Activated T-helper 2 cell treated with anti-CD3 and anti-CD28 coated beads, Interferon-gamma antibody, Interleukin-2, Interleukin-4, amounts not matched to agents 10 μg/mL and 5 μg/mL and 100 μg/mL, durations not matched to agents 14 hours and 24 hours and 36 hours (primary cell): Measurements from ENCODE around the gene FBXO33. TPM values are rescaled to one million over a fixed set of nuclear protein-coding genes. Genes with fewer than 3 reads are reported as not detected.

Experiments
- DNase-seq: peaks from one replicate; pipeline ENCODE4 v3.0.0; 2021; ENCODE audit warnings: low spot score
- H3K27ac Mint-ChIP-seq: one replicate; pipeline ENCODE4 v1.8.0; 2021; ENCODE audit warnings: mixed read lengths
- H3K27me3 Mint-ChIP-seq: one replicate; pipeline ENCODE4 v1.8.0; 2021; ENCODE audit warnings: low read depth, mixed read lengths
- H3K36me3 Mint-ChIP-seq: one replicate; pipeline ENCODE4 v1.8.0; 2021; ENCODE audit warnings: low read depth, mixed read lengths
- H3K4me1 Mint-ChIP-seq: one replicate; pipeline ENCODE4 v1.8.0; 2021; ENCODE audit warnings: low read depth, mixed read lengths
- H3K4me3 Mint-ChIP-seq: one replicate; pipeline ENCODE4 v1.8.0; 2021; ENCODE audit warnings: low read depth, mild to moderate bottlenecking, moderate library complexity, mixed read lengths
- H3K9me3 Mint-ChIP-seq: one replicate; pipeline ENCODE4 v1.8.0; 2021; ENCODE audit warnings: mixed read lengths
- intact Hi-C: fragments of 100-400 bp; cut with micrococcal nuclease; formaldehyde crosslinking; loops from one replicate; pipeline ENCODE4 v1.15.1; 2023
- total RNA-seq: library from RNA; stranded (reverse); gene quantifications from 2 replicates; pipeline ENCODE4 v1.2.3, GENCODE V29; 2022

FBXO33 gene
- total RNA-seq, 1 donor from 2014 or later = 15.7 TPM

DNA sequence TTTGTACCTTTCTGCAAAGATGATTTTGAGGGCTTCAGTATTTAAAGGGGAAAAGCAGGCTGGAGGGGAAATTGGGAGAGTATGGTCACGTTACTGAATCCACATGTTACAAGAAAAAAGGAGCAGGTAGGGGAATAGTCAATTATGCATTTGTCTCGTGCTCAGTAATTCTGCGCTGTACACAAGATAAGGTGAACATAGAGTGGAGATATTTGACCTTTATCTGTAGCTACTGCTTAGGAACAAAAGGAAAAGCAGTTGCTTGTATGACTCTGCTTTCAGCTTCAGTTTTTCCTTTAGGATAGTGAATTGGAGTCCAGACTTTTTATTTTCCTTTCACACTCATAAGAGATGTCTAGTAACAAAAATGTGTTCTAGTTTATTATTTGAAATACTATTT, 49.8 kb downstream of the FBXO33 start:
- H3K27me3 Mint-ChIP-seq = no peaks in the 10 kb centered on the region
- no peak overlapping the region for H3K27ac Mint-ChIP-seq
- peaks cover 2% of the 10 kb centered on the region for H3K36me3 Mint-ChIP-seq
- intact Hi-C loops = loop anchor here (2.0 to 5.0 kb wide), 3 partner anchors 50 to 270 kb away; partner anchors contain the start of genes FBXO33 and GEMIN2
- no peak overlapping the region for H3K4me3 Mint-ChIP-seq
- peaks cover 37% of the 10 kb centered on the region for H3K4me1 Mint-ChIP-seq
- no peak for DNase-seq
- H3K9me3 Mint-ChIP-seq = no peaks in the 10 kb centered on the region

DNA sequence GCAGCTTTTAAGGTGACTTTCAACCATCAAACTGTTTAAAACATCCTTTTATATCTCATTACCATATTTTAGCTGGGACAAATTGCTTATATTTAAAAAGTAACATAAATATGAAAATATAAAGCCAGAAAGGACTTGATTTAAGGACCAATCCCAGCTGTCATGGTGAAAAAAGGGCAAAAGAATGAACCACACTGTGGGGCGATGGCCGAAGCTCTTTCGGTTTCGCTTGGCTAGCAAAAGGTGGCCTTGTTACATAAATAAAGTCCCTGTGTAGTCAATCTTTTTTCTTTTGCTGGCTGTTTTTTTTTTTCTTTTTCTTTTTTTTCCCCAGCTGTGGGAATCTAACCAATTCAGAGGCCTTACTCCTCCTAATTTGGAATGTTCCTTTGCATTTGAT, 50.9 kb downstream of the FBXO33 start:
- Mint-ChIP-seq H3K27ac (no peak overlapping the region), H3K4me3 (no peak overlapping the region), H3K36me3 (no peaks in the 10 kb centered on the region), H3K4me1 (peaks cover 44% of the 10 kb centered on the region), H3K27me3 (no peaks in the 10 kb centered on the region), H3K9me3 (no peaks in the 10 kb centered on the region)
- no peak for DNase-seq
- intact Hi-C loops = loop anchor here (5.0 kb wide), 2 partner anchors 51 to 269 kb away; partner anchors contain the start of genes FBXO33 and GEMIN2

DNA sequence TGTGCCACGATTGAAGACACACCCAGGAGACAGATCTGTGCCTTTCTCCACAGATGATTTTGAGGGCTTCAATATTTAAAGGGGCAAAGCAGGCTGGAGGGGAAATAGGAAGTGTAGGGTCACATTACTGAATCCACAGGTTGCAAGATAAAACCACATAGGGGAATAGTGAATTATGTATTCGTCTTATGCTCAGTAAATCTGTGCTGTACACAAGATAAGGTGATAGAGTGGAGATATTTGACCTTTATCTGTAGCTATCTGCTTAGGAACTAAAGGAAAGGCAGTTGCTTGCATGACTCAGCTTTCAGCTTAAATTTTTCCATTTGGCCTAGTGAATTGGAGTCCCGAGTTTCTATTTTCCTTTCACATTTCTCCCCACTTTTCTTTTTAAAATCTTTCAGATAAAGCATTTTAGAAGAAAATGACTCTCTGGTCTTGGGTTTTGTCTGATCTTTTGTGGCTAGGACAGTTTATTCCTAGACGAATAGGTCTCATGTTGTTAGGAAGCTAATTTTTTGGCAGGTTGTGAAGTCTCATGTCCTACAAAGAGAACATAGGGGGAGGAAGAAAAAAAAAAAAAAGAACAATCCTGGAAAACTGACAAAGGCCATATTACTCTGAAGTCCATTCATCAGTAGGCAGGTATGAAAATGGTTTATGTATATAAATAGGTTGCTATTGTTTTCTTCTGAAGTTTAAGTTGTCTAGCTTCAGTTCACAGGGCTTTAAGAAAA, 55.4 kb downstream of the FBXO33 start:
- DNase-seq = no peak
- peaks cover 3% of the 10 kb centered on the region for H3K36me3 Mint-ChIP-seq
- no peak overlapping the region for H3K27ac Mint-ChIP-seq
- H3K27me3 Mint-ChIP-seq = no peaks in the 10 kb centered on the region
- H3K9me3 Mint-ChIP-seq = no peaks in the 10 kb centered on the region
- peaks cover 12% of the 10 kb centered on the region for H3K4me1 Mint-ChIP-seq
- intact Hi-C loops = no loop called here
- H3K4me3 Mint-ChIP-seq = no peak overlapping the region

DNA sequence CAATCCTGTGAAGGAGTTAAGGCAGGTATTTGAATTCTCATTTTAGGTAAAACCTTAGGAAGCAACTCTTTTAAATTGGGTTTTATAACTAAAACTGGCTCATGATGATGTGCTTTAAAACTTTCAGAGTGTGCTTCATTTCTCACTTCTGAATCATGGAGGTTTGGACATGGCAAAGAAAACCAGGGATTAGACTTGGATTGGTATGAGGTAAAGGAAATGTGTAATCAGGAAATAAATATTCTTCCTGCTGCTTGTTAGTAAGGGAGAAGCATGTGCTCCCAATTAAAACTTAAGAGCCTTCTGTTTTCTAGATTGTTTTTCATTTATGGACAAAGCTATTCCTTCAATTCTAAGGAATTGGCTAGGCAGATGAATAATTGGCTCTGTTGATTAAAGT, 57.4 kb downstream of the FBXO33 start:
- H3K27ac Mint-ChIP-seq = no peak overlapping the region
- DNase-seq = no peak
- no peaks in the 10 kb centered on the region for H3K9me3 Mint-ChIP-seq
- peaks cover 10% of the 10 kb centered on the region for H3K4me1 Mint-ChIP-seq
- intact Hi-C loops = no loop called here
- peaks cover 3% of the 10 kb centered on the region for H3K36me3 Mint-ChIP-seq
- no peak overlapping the region for H3K4me3 Mint-ChIP-seq
- no peaks in the 10 kb centered on the region for H3K27me3 Mint-ChIP-seq

DNA sequence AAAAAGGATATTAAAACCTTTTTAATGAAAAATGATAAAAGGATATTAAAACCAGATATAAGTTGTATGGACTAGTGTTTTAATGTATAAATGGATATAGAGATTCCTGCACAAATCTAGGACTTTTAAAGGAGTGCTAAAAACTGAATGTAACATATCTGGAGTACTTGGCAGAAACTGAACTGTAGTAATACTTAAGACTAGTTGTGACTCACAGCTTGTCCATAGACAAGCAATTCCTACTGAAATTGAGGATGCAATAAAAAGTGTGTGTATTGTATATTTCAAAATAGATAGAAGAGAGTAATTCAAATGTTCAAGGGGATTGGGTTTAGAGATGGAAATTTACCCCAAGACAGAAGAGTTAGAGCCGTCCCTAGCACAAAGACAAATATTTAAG, 59.6 kb downstream of the FBXO33 start:
- no peaks in the 10 kb centered on the region for H3K27me3 Mint-ChIP-seq
- intact Hi-C loops = no loop called here
- DNase-seq = no peak

DNA sequence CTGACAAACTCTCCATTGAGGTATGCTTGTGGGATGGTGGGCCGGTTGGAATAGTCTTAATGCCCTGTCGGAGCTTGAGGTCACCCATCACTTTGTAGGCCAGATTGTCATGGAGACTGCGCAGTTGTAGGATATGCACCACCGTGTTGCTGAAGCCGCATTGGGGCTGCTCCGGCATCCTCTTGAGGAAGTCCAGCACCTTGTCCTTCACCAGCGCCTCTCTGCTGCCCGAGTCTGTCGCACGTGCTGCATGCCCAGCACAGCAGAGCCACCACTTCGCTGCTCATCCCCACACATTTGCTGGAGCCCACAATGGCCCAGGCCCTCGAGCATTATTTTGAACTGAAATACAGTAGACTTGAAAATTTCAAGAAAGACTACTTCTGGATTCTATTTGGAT, 61.8 kb downstream of the FBXO33 start:
- no peak overlapping the region for H3K4me3 Mint-ChIP-seq
- peaks cover 6% of the 10 kb centered on the region for H3K9me3 Mint-ChIP-seq
- intact Hi-C loops = no loop called here
- no peak overlapping the region for H3K27ac Mint-ChIP-seq
- no peak for DNase-seq
- H3K4me1 Mint-ChIP-seq = peaks cover 4% of the 10 kb centered on the region
- peaks cover 10% of the 10 kb centered on the region for H3K36me3 Mint-ChIP-seq
- H3K27me3 Mint-ChIP-seq = no peaks in the 10 kb centered on the region

More for the DNA sequence above, 59.6 kb downstream of the FBXO33 start:
- H3K27ac Mint-ChIP-seq = no peak overlapping the region
- no peaks in the 10 kb centered on the region for H3K9me3 Mint-ChIP-seq
- H3K4me3 Mint-ChIP-seq = no peak overlapping the region
- peaks cover 11% of the 10 kb centered on the region for H3K4me1 Mint-ChIP-seq
- peaks cover 3% of the 10 kb centered on the region for H3K36me3 Mint-ChIP-seq

DNA sequence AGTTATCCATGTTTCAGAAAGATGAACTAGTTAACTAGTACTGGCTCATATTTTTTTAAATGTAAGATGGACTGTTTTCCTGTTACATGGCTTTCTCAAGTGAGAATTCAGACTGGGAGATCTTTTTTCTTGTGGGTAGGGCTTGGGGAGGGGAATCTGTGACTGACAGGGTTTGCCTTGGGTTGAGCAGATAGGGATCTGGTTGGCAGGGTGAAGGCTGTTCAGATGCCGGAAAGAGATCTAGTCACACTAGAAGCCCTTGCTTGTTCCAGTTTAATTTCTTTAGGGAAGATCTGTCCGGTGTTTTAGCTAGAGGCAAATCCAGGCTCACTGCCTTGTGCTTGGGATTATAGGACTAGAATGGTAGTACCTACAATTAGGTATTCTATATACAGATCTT, 63.2 kb downstream of the FBXO33 start:
- DNase-seq = no peak
- Mint-ChIP-seq H3K27ac (no peak overlapping the region), H3K9me3 (peaks cover 18% of the 10 kb centered on the region), H3K4me1 (peaks cover 4% of the 10 kb centered on the region), H3K4me3 (no peak overlapping the region), H3K27me3 (no peaks in the 10 kb centered on the region), H3K36me3 (peaks cover 21% of the 10 kb centered on the region)
- intact Hi-C loops = loop anchor here (5.0 kb wide), 1 partner anchor 192 kb away; the partner anchor contains the start of gene PNN

DNA sequence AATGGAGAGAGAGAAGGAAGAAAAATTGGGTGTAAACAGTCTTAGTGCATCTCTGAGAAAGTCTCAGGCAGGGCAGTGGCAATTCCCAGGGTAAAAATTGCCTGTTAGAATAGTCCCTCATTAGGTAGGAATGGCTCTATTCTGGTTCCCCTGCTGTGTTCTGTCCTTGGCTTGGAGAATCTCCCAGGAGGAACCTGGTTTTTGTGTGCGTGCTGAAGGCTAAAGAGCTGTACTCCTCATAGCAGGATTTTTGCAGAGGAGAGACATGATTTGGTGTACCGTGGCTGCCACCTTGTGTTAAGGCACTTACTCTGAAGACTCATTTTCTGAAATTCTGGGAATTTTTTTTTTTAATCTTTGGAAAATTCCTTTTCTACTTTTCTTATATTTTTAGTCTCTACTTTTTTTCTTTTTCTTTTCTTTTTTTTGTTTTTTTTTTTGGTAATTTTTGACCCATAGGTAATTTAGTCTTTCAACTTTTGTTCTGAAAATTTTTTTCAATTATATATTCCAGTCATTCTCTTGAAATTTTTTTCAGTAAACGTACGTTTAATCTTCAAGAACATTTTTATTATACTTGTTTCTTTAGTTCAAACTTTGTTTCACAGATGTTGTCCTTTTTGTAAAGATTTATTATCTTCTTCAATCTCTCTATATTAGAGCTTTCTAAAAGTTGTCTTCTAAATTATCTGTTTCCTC, 63.8 kb downstream of the FBXO33 start:
- no peaks in the 10 kb centered on the region for H3K27me3 Mint-ChIP-seq
- H3K4me3 Mint-ChIP-seq = no peak overlapping the region
- H3K9me3 Mint-ChIP-seq = peaks cover 23% of the 10 kb centered on the region
- no peak overlapping the region for H3K27ac Mint-ChIP-seq
- H3K4me1 Mint-ChIP-seq = peaks cover 5% of the 10 kb centered on the region
- no peak for DNase-seq
- intact Hi-C loops = loop anchor here (1.0 to 5.0 kb wide), 3 partner anchors 137 to 261 kb away; partner anchors contain the start of gene PNN
- H3K36me3 Mint-ChIP-seq = peaks cover 27% of the 10 kb centered on the region

DNA sequence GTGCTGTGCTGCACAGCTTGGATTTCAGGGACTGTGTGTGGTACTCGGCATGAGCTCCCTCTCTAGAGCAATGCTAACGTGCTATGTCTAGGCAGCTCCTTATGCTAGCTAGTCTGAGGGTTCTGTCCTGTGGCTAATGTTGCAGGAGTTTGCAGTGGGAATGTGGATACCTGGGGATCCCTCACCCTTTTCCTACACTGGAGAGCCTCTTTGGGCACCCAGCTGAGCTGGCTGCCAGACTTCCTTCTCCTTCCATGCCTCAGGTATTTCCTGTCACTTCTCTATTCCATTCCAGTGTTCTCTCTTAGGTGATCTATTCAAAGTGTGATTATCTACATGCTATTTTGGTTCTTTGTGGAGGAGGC, 64.9 kb downstream of the FBXO33 start:
- Mint-ChIP-seq H3K36me3 (peaks cover 32% of the 10 kb centered on the region), H3K4me1 (peaks cover 5% of the 10 kb centered on the region), H3K4me3 (no peak overlapping the region), H3K9me3 (peaks cover 24% of the 10 kb centered on the region), H3K27me3 (no peaks in the 10 kb centered on the region), H3K27ac (no peak overlapping the region)
- no peak for DNase-seq
- intact Hi-C loops = loop anchor here (5.0 kb wide), 1 partner anchor 190 kb away; the partner anchor contains the start of gene PNN

DNA sequence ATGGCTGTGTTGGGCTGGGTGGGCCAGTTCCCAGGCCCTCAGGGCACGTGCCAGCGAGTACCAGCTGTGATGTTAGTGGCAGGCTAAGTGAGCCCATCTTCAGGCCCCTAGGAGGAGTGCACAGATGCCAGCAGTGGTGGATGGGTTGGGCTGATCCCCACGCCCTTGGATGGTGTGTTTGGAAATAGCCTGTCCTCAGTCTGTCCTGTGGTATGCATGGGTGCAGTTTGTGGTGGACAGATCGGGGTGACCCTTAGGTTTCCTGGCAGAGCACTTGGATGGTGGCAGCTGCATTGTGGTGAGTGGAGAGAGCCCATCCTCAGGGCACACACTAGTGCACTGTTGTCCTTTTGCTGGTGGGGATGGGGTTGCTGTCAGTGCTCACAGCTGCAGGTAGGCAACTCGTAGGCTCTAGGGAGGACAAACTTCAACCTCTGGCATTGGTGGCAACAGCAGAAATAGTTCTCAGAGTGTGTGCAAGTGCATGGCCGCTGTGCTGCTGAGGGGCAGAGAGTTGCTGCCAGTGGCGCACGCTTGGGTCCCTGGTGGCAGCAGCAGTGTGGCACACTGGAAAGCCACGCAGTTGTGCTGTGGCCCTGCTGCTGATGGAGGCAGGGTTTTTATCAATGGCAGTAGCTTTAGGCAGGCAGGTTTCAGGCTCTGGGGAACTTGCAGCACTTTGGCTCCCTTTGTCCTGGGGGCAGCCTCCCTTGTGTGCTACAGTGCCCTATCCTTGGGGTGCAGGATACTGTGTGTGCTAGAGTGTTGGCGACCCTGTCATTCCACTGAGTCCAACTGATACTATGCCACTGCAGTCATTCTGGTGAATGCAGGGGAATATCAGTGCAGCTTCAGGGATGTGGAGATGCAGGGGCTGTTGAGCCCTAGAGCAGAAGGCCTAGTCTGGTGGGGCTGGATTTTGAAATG, 65.5 kb downstream of the FBXO33 start:
- intact Hi-C loops = loop anchor here (5.0 kb wide), 1 partner anchor 189 kb away; the partner anchor contains the start of gene PNN
- peaks cover 5% of the 10 kb centered on the region for H3K4me1 Mint-ChIP-seq

DNA sequence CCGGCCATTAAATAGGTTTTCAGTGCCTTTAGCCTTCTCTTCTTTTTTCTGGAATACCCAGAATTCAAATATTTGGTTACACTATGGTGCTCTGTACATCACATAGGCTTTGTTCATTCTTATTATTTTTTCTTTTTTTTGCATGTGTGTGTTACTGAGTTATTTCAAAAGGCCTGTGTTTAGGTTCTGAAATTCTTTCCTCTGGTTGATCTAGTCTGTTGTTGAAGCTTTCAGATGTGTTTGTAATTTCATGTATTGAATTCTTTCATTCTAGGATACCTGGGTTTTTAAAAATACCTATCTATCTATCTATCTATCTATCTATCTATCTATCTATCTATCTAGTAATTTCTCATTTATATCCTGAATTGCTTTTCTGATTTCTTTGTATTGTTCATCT, 66.9 kb downstream of the FBXO33 start:
- intact Hi-C loops = loop anchor here (5.0 kb wide), 1 partner anchor 188 kb away; the partner anchor contains the start of gene PNN
- peaks cover 5% of the 10 kb centered on the region for H3K4me1 Mint-ChIP-seq
- H3K9me3 Mint-ChIP-seq = peaks cover 24% of the 10 kb centered on the region
- H3K27me3 Mint-ChIP-seq = no peaks in the 10 kb centered on the region
- H3K4me3 Mint-ChIP-seq = no peak overlapping the region
- H3K36me3 Mint-ChIP-seq = peaks cover 51% of the 10 kb centered on the region
- DNase-seq = no peak
- no peak overlapping the region for H3K27ac Mint-ChIP-seq

More for the DNA sequence above, 65.5 kb downstream of the FBXO33 start:
- Mint-ChIP-seq H3K4me3 (no peak overlapping the region), H3K36me3 (peaks cover 38% of the 10 kb centered on the region), H3K27ac (no peak overlapping the region), H3K9me3 (peaks cover 24% of the 10 kb centered on the region), H3K27me3 (no peaks in the 10 kb centered on the region)
- DNase-seq = no peak

DNA sequence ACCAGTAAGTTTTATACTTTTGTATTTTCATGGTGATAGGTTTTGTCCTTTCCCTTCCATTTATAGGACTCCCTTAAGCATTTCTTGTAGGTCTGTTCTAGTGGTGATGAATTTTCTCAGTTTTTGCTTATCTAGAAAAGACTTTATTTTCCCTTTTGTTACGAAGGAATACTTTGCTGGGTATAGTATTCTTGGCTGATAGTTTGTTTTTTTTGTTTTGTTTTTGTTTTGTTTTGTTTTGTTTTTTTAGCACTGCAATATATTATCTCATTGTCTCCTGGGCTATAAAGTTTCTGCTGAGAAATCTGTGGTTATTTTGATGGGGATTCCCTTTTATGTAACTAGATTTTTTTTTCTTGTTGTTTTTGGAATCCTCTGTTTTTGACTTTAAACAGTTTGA, 67.7 kb downstream of the FBXO33 start:
- Mint-ChIP-seq H3K36me3 (peaks cover 60% of the 10 kb centered on the region), H3K27me3 (no peaks in the 10 kb centered on the region), H3K9me3 (peaks cover 24% of the 10 kb centered on the region), H3K4me3 (no peak overlapping the region), H3K4me1 (peaks cover 5% of the 10 kb centered on the region), H3K27ac (no peak overlapping the region)
- DNase-seq = no peak
- intact Hi-C loops = no loop called here
